IMR-90 (cell line): ENCODE data around the gene LRRC52. TPM values are rescaled to one million over a fixed set of nuclear protein-coding genes. Genes with fewer than 3 reads are reported as not detected.

Experiments
- ATAC-seq: fragments of 200-7000 bp; cut with Tn5 transposase; 2 replicates; pipeline ENCODE4 v1.9.1; 2020; ENCODE audit warnings: low read depth, mild to moderate bottlenecking, moderate library complexity
- BruUV-seq: library from RNA; stranded (reverse); fragments of 400-500 nt; replicated peaks from 2 replicates; lab custom pipeline; 2021; lab: Mats Ljungman, UMichigan
- CTCF ChIA-PET: fragments of 300-600 bp; formaldehyde crosslinking; extraction: SDS; loops from one replicate; lab custom pipeline; 2021; ENCODE audit warnings: antibody characterized with exemption; lab: Yijun Ruan, JAX
- POLR2A ChIA-PET: fragments of 300-600 bp; sonication (Branson Sonifier 250); formaldehyde crosslinking; loops from one replicate; lab custom pipeline; 2022; ENCODE audit warnings: antibody characterized with exemption; ENCODE audit not compliant: unreplicated experiment; lab: Charles Lee
- DNase-seq: peaks from one replicate; pipeline ENCODE4 v3.0.0; 2013
- H2AFZ ChIP-seq: replicated peaks from 2 replicates; pipeline ENCODE3; 2013; ENCODE audit warnings: low read length, mild to moderate bottlenecking; ENCODE audit not compliant: poor library complexity
- H2AK5ac ChIP-seq: 2 replicates; pipeline ENCODE4 v1.6.1; 2013; ENCODE audit warnings: low read depth, low read length, inconsistent platforms
- H2AK9ac ChIP-seq: replicated peaks from 2 replicates; pipeline ENCODE3; 2013; ENCODE audit warnings: mild to moderate bottlenecking, low read depth, low read length, moderate library complexity; ENCODE audit not compliant: poor library complexity
- H2BK120ac ChIP-seq: 2 replicates; pipeline ENCODE4 v1.6.1; 2013; ENCODE audit warnings: low read depth, low read length, inconsistent platforms
- H2BK15ac ChIP-seq: 3 replicates; pipeline ENCODE4 v1.6.1; 2013; ENCODE audit warnings: low read depth, low read length, inconsistent platforms
- H2BK20ac ChIP-seq: 2 replicates; pipeline ENCODE4 v1.6.1; 2013; ENCODE audit warnings: low read depth, mild to moderate bottlenecking, inconsistent platforms, low read length, moderate library complexity
- H2BK5ac ChIP-seq: 2 replicates; pipeline ENCODE4 v1.6.1; 2013; ENCODE audit warnings: mild to moderate bottlenecking, low read depth, low read length, inconsistent platforms; ENCODE audit not compliant: poor library complexity, severe bottlenecking
- H3K14ac ChIP-seq: replicated peaks from 2 replicates; pipeline ENCODE4 v1.6.1; 2013; ENCODE audit warnings: low read depth, low read length, inconsistent platforms
- H3K18ac ChIP-seq: 2 replicates; pipeline ENCODE4 v1.6.1; 2013; ENCODE audit warnings: low read depth, low read length, control low read depth
- H3K23ac ChIP-seq: 2 replicates; pipeline ENCODE4 v1.6.1; 2013; ENCODE audit warnings: low read depth, low read length, inconsistent platforms
- H3K27ac ChIP-seq: 2 replicates; pipeline ENCODE4 v1.5.1; 2013; ENCODE audit warnings: mild to moderate bottlenecking, control low read depth, low read length; ENCODE audit not compliant: insufficient read depth
- H3K27me3 ChIP-seq: 2 replicates; pipeline ENCODE4 v1.6.1; 2013; ENCODE audit warnings: low read length; ENCODE audit not compliant: control insufficient read depth, insufficient read depth
- H3K36me3 ChIP-seq: 2 replicates; pipeline ENCODE4 v1.6.1; 2013; ENCODE audit warnings: low read length, mixed read lengths; ENCODE audit not compliant: control insufficient read depth, insufficient read depth
- H3K4ac ChIP-seq: 2 replicates; pipeline ENCODE4 v1.6.1; 2013; ENCODE audit warnings: low read depth, low read length, inconsistent platforms
- H3K4me1 ChIP-seq: 2 replicates; pipeline ENCODE4 v1.6.1; 2013; ENCODE audit warnings: low read length, mixed read lengths; ENCODE audit not compliant: control insufficient read depth, insufficient read depth
- H3K4me2 ChIP-seq: 2 replicates; pipeline ENCODE4 v1.6.1; 2013; ENCODE audit warnings: low read depth, mild to moderate bottlenecking, control low read depth, low read length, moderate library complexity
- H3K4me3 ChIP-seq: 2 replicates; pipeline ENCODE4 v1.5.1; 2013; ENCODE audit warnings: low read depth, mild to moderate bottlenecking, control low read depth, low read length, moderate library complexity; ENCODE audit not compliant: insufficient read depth
- H3K56ac ChIP-seq: 2 replicates; pipeline ENCODE4 v1.6.1; 2013; ENCODE audit warnings: low read length, inconsistent platforms; ENCODE audit not compliant: insufficient read depth; ENCODE audit errors: extremely low read depth
- H3K79me1 ChIP-seq, 2 experiments: 2 replicates each; pipeline ENCODE4 v1.6.1; 2013; ENCODE audit warnings: low read length in 2 of 2, inconsistent platforms in 1 of 2, low read depth in 1 of 2
- H3K9ac ChIP-seq: 2 replicates; pipeline ENCODE4 v1.6.1; 2013; ENCODE audit warnings: low read depth, low read length, control low read depth
- H3K9me1 ChIP-seq: 2 replicates; pipeline ENCODE4 v1.6.1; 2013; ENCODE audit warnings: low read length, inconsistent platforms; ENCODE audit not compliant: insufficient read depth
- H3K9me3 ChIP-seq: 2 replicates; pipeline ENCODE4 v1.6.1; 2013; ENCODE audit warnings: low read length; ENCODE audit not compliant: control insufficient read depth, insufficient read depth
- H4K20me1 ChIP-seq: 2 replicates; pipeline ENCODE4 v1.6.1; 2013; ENCODE audit warnings: low read length, inconsistent platforms; ENCODE audit not compliant: insufficient read depth
- H4K5ac ChIP-seq: 2 replicates; pipeline ENCODE4 v1.6.1; 2013; ENCODE audit warnings: mild to moderate bottlenecking, low read depth, low read length, control low read depth
- H4K8ac ChIP-seq, 2 experiments: 2 replicates each; pipeline ENCODE4 v1.6.1; 2013; ENCODE audit warnings: low read depth in 2 of 2, low read length in 2 of 2, control low read depth in 1 of 2, inconsistent platforms in 1 of 2
- H4K91ac ChIP-seq: 2 replicates; pipeline ENCODE4 v1.6.1; 2013; ENCODE audit warnings: low read depth, low read length, inconsistent platforms; ENCODE audit not compliant: insufficient read depth
- BHLHE40 ChIP-seq: fragments of 150-350 bp; IDR thresholded peaks from 2 replicates; pipeline ENCODE4 v1.6.1; 2016; ENCODE audit warnings: mild to moderate bottlenecking, low read depth, low read length
- CEBPB ChIP-seq: IDR thresholded peaks from 2 replicates; pipeline ENCODE4 v1.6.1; 2012; ENCODE audit warnings: low read depth, low read length, improper control_type of control experiment
- CHD1 ChIP-seq: IDR thresholded peaks from 2 replicates; pipeline ENCODE4 v1.6.1; 2012; ENCODE audit warnings: low read depth, low read length, improper control_type of control experiment
- ELK1 ChIP-seq: fragments of 150-350 bp; IDR thresholded peaks from 2 replicates; pipeline ENCODE4 v1.6.1; 2016; ENCODE audit warnings: low read depth, mild to moderate bottlenecking, low read length, moderate library complexity, borderline replicate concordance
- FOS ChIP-seq: fragments of 150-350 bp; IDR thresholded peaks from 2 replicates; pipeline ENCODE4 v1.6.1; 2016; ENCODE audit warnings: low read depth, low read length
- MAZ ChIP-seq: IDR thresholded peaks from 2 replicates; pipeline ENCODE4 v1.6.1; 2012; ENCODE audit warnings: low read depth, mild to moderate bottlenecking, low read length, improper control_type of control experiment, moderate library complexity, borderline replicate concordance
- MXI1 ChIP-seq: IDR thresholded peaks from 2 replicates; pipeline ENCODE4 v1.6.1; 2012; ENCODE audit warnings: low read depth, mild to moderate bottlenecking, low read length, moderate library complexity, borderline replicate concordance
- NFE2L2 ChIP-seq: fragments of 150-350 bp; IDR thresholded peaks from 2 replicates; pipeline ENCODE4 v1.6.1; 2016; ENCODE audit warnings: low read depth, mild to moderate bottlenecking, low read length
- POLR2A ChIP-seq: IDR thresholded peaks from 2 replicates; pipeline ENCODE4 v1.6.1; 2012; ENCODE audit warnings: mild to moderate bottlenecking, low read depth, low read length
- RAD21 ChIP-seq: IDR thresholded peaks from 2 replicates; pipeline ENCODE4 v1.6.1; 2012; ENCODE audit warnings: low read length, improper control_type of control experiment
- RCOR1 ChIP-seq: IDR thresholded peaks from 2 replicates; pipeline ENCODE4 v1.6.1; 2012; ENCODE audit warnings: mild to moderate bottlenecking, low read length, improper control_type of control experiment; ENCODE audit not compliant: insufficient replicate concordance
- SMC3 ChIP-seq: fragments of 150-350 bp; IDR thresholded peaks from 2 replicates; pipeline ENCODE4 v1.6.1; 2016; ENCODE audit warnings: low read depth, mild to moderate bottlenecking, antibody characterized with exemption, low read length, moderate library complexity
- USF2 ChIP-seq: fragments of 150-350 bp; IDR thresholded peaks from 2 replicates; pipeline ENCODE4 v1.6.1; 2017; ENCODE audit warnings: mild to moderate bottlenecking, antibody characterized with exemption, low read length, low read depth
- WGBS, 2 experiments: methylation state at CpG; one replicate each; pipeline versions ENCODE4 v1.1.5 to v1.1.7; 2013; ENCODE audit warnings: missing lambda C conversion rate in 2 of 2; ENCODE audit not compliant: insufficient read length in 1 of 2; ENCODE audit errors: extremely low coverage in 2 of 2; 5-methylcytosine and 5-hydroxymethylcytosine counted together
- dilution Hi-C: fragments of 300-500 bp; cut with HindIII; formaldehyde crosslinking; loops from one replicate; pipeline ENCODE4 v1.14.3; 2018; ENCODE audit warnings: low sequenced_read_pairs; ENCODE audit not compliant: unreplicated experiment
- in situ Hi-C: fragments of 300-500 bp; cut with MboI; formaldehyde crosslinking; loops from 3 replicates; pipeline ENCODE4 v1.14.3; 2019; ENCODE audit warnings: low sequenced_read_pairs, inconsistent platforms, mixed read lengths
- intact Hi-C: fragments of 100-400 bp; cut with micrococcal nuclease; formaldehyde crosslinking; loops from 2 replicates; pipeline ENCODE4 v1.10.0; 2022
- polyA plus RNA-seq, 3 experiments: library from polyadenylated mRNA; depleted of rRNA; stranded (reverse); fragments of >200 nt; gene quantifications; 2 replicates each; pipeline ENCODE4 v1.2.3, GENCODE V29; 2012; ENCODE audit warnings: low replicate concordance in 1 of 3
- total RNA-seq: library from RNA; depleted of rRNA; stranded (reverse); fragments of >200 nt; gene quantifications from 2 replicates; pipeline ENCODE4 v1.2.3, GENCODE V29; 2012

The LRRC52 gene
- total and polyA plus RNA-seq, 2 of the 4 experiments (the other 2 are of a cell fraction): not detected

- H4K8ac ChIP-seq: peak overlapping the region; percentile 87 to 88
- peak overlapping the region; percentile 73 for H2BK120ac ChIP-seq
- peak overlapping the region; percentile 97 for H2AFZ ChIP-seq
- H3K56ac ChIP-seq: peak overlapping the region; percentile 66; the same call in 1 of the 2 replicates
- H4K20me1 ChIP-seq: no peaks in the 10 kb centered on the region
- no peaks in the 10 kb centered on the region for H3K36me3 ChIP-seq
- intact Hi-C loops: loop anchor here (10.0 kb wide), 1 partner anchor 483 kb away; no protein-coding TSS in a partner anchor
- H3K79me1 ChIP-seq: no peaks in the 10 kb centered on the region
- H4K91ac ChIP-seq: peak overlapping the region; percentile 60
- H3K14ac ChIP-seq: peak overlapping the region; percentile 64
- peak overlapping the region; percentile 35 for H3K27ac ChIP-seq
- in situ Hi-C loops: loop anchor here (25.0 kb wide), 1 partner anchor 461 kb away; no protein-coding TSS in a partner anchor
- peak overlapping the region; percentile 84 for H3K4me2 ChIP-seq
- peak overlapping the region; percentile 37; the same call in 1 of the 2 replicates for H3K23ac ChIP-seq
- H3K18ac ChIP-seq: peak overlapping the region; percentile 10; the same call in 1 of the 2 replicates
- H3K27me3 ChIP-seq: peaks cover 4% of the 10 kb centered on the region
- peak overlapping the region; percentile 60 for H3K4me3 ChIP-seq
- H3K9me3 ChIP-seq: no peaks in the 10 kb centered on the region
- DNase-seq: peak; percentile 98
- H3K4ac ChIP-seq: peak overlapping the region; percentile 76
- ChIA-PET CTCF (interaction anchor here (0.6 to 1.3 kb wide), 5 partner anchors 10 to 327 kb away, joined by 3 read pairs; no protein-coding TSS in a partner anchor), POLR2A (no interaction called here)
- peak overlapping the region; percentile 6; the same call in 1 of the 2 replicates for H4K5ac ChIP-seq
- H2BK15ac ChIP-seq: peak overlapping the region; percentile 82; the same call in 2 of the 3 replicates
- dilution Hi-C loops: loop anchor here (25.0 kb wide), 1 partner anchor 211 kb away; no protein-coding TSS in a partner anchor
- peak; percentile 99 for ATAC-seq
- peak overlapping the region; percentile 48 for H2AK9ac ChIP-seq
- no TSS peak for BruUV-seq
- 0% methylated on average over 12 of the region's 38 CpGs; no CpG with 5 or more reads in 1 of the 2 experiments for WGBS, 2 experiments
- peak overlapping the region; percentile 69; the same call in 1 of the 2 replicates for H2AK5ac ChIP-seq
- H3K9ac ChIP-seq: peak overlapping the region; percentile 72
- 0 out of 2 replicates have a peak overlapping the region, but pooled peaks have one; percentile 34 for H2BK20ac ChIP-seq
- no peaks in the 10 kb centered on the region; the same call in 1 of the 2 replicates for H3K9me1 ChIP-seq
- H2BK5ac ChIP-seq: peak overlapping the region; percentile 64
- TF ChIP-seq NFE2L2: no peak
- TF ChIP-seq ELK1: no peak
- no peak for TF ChIP-seq CHD1
- no peak for TF ChIP-seq SMC3
- TF ChIP-seq MXI1: peak; percentile 93
- TF ChIP-seq RCOR1: peak; percentile 31
- TF ChIP-seq POLR2A: peak; percentile 35; the same call in 1 of the 2 replicates
- TF ChIP-seq CEBPB: no peak
- no peak for TF ChIP-seq RAD21
- peak; percentile 61 for TF ChIP-seq BHLHE40
- TF ChIP-seq FOS: 0 out of 2 replicates have a peak, but pooled peaks have one; percentile 2
- peak; percentile 23; the same call in 1 of the 2 replicates for TF ChIP-seq USF2
- TF ChIP-seq MAZ: peak; percentile 52; the same call in 1 of the 2 replicates
- H3K4me1 ChIP-seq: peaks cover 2% of the 10 kb centered on the region; the same call in 1 of the 2 replicates
Observed at GRCh38 chr1:165597883-165598675, 54.3 kb downstream of the LRRC52 start.
